ENCODE measurements around the gene SRPK2.
"Not testable (repeated sequence)": the region's sequence is repeated elsewhere in the genome, so short reads cannot be mapped to it uniquely, and the experiment has no call there.

SRPK2 gene

DNA sequence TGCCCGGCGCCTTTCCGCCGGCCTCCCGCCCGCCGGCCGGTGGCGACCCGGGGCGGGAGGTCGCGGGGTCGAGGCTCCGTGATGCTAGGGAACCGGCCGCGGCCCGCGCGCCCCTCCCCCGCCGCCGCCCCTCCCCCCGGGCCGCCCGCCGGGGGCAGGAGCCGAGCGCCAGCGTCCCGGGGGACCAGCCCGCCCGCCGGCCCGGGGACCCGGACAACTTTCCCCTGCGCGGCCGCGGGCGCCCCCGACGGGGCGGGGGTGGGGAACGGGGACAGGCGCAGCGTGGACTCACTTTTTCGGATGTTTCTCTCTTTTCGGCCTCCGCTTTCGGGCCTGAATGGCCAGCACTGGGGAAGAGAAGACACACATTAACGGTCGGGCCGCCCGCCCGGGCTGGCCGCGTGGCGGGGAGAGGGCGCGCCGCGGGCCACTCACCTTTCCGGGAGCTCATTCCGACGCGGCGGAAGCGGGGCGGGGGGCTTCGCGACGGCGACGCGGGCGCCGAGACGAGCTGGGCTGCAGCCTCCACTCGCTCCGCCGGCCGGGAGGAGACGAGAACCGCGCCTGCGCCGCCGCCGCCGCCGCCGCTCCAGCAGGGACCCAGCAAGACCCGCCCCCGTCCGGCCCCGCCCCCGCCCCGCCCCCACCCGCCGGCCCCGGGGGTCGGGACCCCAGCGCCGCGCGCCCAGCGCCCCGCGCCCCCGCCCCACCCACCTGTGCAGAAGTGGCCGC lies at the start of gene SRPK2:
Gene SRPK2 (minus strand): TSS at position 566 of the 732 bp plus-strand sequence.
- DNase-seq (ENCODE audit: low read depth): peak; percentile 72

DNA sequence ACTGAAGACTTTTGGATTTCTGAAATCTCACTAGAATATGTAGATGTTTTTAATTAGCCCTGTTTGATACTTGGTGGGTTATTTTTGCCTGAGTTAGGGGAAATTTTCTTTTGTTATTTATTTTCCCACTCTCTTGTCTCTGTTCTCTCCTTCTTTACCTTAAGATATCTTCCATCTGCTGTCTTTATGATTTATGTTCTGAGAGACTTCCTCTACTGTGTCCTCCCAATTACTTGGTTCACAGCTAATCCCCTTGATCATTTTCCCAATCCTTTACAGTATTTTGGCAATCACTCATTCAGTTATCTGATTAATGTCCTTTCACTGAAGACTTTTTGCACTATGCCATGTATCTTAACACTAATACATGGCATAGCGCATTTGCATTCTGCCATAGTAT lies 49.5 kb upstream of the SRPK2 start:
- DNase-seq (ENCODE audit: low read depth): no peak

DNA sequence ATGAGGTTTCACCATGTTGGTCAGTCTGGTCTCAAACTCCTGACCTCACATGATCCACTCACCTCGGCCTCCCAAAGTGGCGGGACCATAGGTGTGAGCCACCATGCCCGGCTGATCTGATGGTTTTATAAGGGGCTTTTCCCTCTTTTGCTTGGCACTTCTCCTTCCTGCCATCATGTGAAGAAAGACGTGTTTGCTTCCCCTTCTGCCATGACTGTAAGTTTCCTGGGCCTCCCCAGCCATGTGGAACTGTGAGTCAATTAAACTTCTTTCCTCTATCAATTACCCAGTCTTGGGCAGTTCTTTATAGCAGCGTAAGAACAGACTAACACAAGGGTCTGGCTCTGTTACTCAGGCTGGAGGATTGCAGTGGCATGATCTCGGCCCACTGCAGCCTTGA lies 48.6 kb upstream of the SRPK2 start:
- DNase-seq (ENCODE audit: low read depth): not testable (repeated sequence)

DNA sequence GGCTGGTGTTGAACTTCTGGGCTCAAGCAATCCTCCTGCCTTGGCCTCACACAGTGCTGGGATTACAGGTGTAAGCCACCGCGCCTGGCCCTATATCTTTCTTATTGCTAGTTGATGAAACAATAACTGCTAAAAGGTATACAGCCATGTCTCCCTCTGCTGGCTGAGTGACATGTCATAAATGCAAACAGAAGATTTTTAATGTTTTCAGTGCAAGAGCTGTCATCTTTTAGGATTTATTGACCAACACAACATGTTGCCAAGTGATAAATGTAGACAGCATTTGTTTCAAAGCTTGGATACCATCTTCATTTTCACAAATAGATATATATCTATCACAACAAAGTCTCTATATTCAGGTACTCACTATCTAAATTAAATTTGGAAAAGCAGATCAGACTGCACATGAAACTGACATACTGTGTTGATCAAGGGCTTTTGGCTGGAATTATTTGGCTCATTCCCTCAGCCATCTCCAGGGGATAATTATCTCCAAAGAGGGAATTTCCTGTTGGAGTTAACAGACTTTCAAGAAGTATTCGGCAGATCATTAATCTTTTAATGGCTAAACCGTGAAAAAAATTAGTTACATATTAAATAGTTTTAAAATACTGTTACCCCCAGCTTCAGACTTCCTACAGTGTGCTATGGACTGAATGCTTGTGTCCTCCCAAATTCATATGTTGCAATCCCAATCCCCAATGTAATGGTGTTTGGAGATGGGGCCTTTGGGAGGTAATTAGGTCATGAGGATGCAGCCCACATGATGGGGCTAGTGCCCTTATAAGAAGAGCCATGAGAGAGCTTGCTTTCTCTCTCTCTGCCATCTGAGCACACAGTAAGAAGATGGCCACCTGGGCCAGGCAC lies 41.3 kb upstream of the SRPK2 start:
- peak; percentile 59 for DNase-seq (ENCODE audit: low read depth)

DNA sequence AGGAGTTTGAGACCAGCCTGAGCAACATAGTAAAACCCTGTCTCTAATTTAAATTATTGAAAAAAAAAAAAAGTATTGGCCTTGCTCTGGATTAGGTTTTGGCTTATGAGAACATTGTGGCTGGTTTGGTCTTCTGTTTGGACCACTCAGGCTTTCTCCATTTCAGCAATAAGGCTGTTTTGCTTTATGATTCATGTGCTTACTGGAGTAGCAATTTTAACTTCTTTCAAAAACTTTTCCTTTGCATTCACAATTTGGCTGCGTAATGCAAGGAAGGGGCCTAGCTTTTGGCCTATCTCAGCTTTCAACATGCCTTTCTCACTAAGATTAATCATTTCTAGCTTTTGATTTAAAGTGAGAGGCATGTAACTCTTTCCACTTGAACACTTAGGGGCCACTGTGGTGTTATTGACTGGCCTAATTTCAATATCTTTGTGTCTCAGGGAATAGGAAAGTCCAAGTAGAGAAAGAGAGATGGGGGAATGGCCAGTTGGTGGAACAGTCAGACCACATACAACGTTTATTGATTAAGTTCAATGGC lies 38.0 kb upstream of the SRPK2 start:
- DNase-seq (ENCODE audit: low read depth): no peak

DNA sequence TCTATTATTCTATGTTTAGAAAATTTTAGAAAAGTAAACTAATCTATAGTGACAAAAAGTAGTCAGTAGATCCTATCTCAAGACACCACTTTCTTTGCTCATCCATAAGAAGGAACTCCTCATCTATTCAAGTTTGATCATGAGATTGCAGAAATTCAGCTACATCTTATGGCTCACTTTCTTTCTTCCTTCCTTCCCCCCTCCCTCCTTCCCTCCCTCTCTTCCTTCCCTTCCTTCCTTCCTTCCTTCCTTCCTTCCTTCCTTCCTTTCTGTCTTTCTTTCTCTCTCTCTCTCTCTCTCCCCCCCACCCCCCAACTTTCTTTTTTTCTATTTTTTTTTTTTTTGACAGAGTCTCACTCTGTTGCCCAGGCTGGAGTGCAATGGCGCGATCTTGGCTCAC lies 35.3 kb upstream of the SRPK2 start:
- DNase-seq (ENCODE audit: low read depth): no peak

DNA sequence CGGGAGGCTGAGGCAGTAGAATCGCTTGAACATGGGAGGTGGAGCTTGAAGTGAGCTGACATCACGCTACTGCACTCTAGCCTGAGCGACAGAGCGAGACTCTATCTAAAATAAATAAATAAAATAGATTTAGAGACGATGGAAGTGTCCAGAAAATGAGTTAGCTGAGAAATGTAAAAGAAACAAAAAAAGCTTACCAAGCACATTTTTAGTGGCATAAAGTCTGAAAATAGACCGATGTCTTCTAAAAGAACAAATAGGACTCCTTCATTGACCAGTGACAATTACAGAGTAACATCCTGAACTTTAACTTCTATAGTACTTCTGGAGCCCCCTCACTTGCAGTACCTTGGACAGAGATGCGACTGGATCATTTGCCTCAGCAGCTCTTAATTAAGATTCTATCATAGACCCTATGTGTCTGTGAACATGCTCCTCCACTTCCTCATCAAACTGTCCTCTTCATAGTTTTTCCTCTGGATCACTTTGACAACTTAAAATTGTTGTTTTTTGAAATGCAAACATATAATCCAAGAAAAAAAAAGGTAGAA lies 25.2 kb upstream of the SRPK2 start:
- DNase-seq (ENCODE audit: low read depth): no peak

DNA sequence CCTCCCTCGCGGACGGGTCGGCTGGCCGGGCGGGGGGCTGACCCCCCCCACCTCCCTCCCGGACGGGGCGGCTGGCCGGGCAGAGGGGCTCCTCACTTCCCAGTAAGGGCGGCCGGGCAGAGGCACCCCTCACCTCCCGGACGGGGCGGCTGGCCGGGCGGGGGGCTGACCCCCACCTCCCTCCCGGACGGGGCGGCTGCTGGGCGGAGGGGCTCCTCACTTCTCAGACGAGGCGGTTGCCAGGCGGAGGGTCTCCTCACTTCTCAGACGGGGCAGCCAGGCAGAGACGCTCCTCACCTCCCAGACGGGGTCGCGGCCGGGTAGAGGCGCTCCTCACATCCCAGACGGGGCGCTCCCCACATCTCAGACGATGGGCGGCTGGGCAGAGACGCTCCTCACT lies 22.1 kb upstream of the SRPK2 start:
- DNase-seq (ENCODE audit: low read depth): not testable (repeated sequence)

DNA sequence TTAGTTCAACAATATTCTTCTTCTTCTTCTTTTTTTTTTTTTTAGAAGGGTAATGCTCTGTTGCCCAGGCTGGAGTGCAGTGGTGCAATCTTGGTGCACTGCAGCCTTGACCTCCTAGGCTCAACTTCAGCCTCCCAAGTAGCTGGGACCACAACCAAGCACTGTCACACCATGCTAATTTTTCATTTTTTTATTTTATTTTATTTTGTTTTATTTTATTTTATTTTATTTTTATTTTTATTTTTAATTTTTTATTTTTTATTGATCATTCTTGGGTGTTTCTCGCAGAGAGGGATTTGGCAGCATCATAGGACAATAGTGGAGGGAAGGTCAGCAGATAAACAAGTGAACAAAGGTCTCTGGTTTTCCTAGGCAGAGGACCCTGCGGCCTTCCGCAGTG lies 21.1 kb upstream of the SRPK2 start:
- DNase-seq (ENCODE audit: low read depth): not testable (repeated sequence)

DNA sequence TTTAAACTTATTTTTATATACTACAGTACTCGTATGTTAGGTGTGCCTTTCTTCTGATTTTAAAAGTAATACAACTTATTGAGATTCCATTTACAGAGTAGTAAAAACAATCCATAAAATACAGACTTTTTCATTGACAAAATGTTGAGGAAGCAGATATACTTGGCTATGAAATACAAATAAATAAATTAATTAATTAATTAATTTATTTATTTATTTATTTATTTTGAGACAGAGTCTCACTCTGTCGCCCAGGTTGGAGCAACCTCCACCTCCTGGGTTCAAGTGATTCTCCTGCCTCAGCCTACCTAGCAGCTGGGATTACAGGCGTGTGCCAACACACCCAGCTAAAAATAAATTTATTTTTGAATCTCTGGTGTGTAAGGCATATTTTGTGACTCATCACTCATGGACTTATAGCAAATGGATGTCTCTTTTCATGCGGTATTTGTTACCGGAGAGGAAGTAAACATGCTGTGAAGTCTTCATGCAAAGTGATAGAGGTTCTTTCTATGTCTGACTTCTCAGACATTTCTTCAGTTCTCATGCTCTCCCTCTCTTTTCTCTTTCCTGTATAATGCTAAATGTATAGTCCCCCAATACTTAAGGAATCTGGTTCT lies 20.2 kb upstream of the SRPK2 start:
- DNase-seq (ENCODE audit: low read depth): no peak

DNA sequence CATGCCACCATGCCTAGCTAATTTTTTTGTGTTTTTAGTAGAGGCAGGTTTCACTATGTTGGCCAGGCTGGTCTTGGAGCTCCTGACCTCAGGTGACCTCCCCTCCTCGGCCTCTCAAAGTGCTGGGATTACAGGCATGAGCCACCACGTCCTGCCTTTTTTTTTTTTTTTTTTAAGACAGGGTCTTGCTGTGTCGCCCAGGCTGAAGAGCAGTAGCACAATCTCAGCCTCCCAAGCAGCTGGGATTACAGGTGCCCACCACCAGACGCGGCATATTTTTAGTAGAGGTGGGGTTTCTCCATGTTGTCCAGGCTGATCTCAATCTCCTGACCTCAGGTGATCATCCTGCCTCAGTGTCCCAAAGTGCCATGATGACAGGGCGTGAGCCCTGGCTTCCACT lies 14.4 kb upstream of the SRPK2 start:
- DNase-seq (ENCODE audit: low read depth): no peak

DNA sequence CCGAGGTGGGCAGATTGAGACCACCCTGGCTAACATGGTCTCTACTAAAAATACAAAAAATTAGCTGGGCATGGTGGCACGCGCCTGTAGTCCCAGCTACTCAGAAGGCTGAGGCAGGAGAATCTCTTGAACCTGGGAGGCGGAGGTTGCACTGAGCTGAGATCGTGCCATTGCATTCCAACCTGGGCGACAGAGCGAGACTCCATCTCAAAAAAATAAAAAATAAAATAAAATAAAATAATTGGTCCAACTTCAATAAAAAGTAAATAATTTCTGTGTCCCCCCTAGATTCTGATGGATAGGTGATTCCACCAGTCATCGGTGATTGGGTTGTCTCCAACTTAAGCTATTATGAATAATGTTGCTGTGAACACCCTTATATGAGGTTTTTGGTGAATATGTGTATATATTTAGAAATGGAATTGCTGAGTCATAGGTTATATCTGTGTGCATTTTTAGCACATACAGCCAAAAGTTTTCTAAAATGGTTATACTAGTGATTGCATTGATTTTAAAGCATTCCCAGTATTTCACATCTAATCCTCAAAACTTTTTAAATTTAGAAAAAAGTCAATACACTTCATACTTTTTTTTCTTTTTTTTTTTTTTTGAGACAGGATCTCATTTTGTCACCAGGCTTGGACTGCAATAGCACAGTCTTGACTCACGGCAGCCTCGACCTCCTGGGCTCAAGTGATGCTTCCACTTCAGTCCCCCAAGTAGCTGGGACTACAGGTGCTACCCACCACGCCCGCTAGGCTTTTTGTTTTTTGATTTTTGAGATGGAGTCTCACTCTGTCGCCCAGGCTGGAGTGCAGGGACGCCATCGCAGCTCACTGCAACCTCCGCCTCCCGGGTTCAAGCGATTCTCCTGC lies 13.7 kb upstream of the SRPK2 start:
- DNase-seq (ENCODE audit: low read depth): peak; percentile 64

DNA sequence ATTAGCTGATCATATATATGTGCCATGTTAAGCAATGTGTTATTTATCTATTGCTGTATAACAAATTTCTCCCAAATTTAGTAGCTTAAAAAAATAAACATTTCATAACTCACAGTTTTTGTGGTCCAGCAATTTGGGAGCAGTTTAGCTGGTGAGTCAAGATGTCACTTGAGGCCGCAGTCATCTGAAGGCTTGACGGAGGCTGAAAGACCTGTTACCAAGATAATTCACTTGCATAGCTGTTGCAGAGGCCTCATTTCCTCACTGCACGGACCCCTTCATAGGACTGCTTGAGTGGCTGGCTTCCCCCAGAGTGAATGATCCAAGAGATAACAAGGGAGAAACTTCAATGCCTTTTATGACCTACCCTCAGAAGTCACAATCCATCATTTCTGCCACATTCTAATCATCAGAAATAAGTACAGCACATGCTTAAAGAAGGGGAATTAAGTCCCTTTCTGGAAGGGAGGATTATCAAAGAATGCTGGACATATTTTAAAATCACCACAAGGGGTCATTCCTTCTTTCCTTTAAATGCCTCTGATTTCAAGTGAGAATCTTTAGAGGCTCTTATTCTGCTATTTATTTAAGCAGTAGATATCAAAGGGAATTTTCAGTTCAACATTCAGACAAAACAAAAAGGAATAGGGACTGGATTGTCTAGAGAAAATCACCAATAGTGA lies 10.5 kb upstream of the SRPK2 start:
- peak; percentile 65 for DNase-seq (ENCODE audit: low read depth)

DNA sequence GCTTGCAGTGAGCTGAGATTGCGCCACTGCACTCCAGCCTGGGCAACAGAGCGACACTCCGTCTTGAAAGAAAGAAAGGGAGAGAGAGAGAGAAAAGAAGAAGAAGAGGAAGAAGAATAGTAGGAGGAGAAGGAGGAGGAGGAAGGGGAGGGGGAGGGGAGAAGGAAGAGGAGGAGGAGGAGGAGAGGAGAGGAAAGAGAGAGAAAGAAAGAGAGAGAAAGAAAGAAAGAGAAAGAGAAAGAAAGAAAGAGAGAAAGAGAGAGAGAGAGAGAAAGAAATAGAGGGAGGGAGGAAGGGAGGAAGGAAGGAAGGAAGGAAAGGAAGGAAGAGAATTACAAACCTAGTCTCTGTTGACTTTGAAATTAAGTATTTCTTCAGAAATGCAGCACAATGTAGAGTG lies 7.8 kb upstream of the SRPK2 start:
- no peak for DNase-seq (ENCODE audit: low read depth)

DNA sequence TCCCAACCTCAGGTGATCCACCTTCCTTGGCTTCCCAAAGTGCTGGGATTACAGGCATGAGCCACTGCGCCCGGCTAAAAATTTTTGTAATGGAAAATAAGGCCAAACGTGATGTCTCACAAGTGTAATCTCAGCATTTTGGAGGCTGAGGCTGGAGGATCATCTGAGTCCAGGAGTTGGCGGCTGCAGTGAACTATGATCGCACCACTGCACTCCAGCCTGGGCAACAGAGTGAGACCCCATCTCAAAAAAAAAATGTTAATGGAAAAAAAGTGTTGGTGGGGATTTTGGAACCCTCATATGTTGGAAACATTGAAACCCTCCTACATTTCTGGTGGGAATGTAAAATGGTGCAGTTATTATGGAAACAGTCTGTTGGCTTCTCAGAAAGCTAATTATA lies 2.7 kb upstream of the SRPK2 start:
- DNase-seq (ENCODE audit: low read depth): no peak

DNA sequence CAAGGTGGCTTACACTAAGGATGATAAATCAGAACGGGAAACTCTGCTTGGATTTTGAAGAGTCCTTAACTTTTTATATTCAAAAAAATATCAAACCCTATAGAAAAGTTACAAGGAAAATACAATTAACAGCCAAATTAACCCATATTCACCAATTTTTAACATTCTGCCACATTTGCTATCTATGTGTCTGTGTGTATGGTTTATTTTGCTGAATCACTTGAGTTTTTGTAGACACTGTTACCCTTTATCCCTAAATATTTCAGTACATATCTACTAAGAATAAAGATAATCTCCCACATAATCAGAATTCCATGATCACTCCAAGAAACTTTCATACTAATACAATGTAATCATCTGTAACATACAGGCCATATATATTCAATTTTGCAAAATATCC lies 1.2 kb upstream of the SRPK2 start:
- DNase-seq (ENCODE audit: low read depth): no peak

DNA sequence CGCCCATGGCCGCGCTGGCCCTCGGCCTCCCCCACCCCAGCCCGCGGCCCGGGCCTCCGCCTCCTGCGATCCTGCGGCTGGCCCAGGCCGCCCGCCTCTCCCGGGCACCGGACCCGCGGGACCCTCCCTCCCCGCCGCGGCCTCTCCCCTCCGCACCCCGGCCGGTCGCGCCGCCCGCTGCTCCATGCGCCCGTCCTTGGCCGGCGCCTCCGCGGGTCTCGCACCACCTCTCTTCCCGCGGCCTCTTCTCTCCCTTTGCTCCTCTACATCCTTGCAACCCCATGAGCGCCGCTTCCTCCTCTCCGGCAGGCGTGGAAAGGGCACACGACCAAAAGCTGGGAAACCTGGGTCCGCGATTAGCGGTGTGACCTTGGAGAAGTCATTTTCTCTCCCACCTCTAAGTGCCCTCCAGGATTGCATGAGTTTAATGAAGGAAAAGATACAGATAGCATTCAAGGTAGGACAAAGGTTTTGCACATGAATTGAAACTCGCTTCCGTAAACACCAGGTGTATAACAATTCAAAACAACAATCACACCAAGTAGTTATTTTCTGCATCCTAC lies 448 bp upstream of the SRPK2 start:
- peak; percentile 53 for DNase-seq (ENCODE audit: low read depth)

DNA sequence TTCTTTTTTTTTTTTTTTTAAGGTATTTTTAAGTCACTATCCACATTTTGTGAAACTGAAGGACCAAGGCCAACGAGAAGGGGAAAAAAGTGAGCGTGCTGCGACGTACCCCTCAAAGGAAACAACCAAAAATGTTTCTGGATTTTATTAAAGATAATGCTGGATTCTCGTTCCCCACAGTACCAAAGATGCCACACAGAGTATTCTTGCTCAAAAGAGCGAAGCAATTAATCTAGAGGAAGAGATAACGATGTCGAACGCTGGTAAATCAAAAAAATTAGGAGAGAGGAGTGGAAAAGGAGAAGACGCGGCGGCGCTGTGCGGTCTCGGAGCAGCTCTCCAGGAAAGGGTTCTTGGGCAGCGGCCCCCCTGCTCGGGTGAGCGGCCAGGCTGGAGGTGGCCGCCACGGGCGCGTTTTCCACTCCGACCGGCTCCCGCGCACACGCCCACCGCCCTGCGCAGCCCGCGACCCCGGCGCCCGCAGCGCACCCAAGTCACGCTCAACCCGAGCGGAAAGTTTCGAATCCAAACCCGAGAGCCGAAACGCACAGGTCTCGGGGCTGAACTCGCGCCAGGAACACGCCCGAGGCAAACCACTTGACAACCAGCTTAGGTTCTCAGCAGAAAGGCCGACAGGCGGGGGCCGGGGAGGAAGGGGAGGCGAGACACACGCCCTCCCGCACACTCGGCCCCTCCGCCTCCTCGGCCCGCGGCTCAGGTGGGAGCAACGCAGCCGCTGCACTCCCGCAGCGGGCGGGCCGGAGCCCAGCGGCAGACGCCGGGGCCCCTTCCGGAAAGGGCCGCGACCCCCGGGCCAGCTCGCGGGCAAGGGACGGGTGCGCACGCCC lies 989 bp downstream of the SRPK2 start:
- peak; percentile 62 for DNase-seq (ENCODE audit: low read depth)

DNA sequence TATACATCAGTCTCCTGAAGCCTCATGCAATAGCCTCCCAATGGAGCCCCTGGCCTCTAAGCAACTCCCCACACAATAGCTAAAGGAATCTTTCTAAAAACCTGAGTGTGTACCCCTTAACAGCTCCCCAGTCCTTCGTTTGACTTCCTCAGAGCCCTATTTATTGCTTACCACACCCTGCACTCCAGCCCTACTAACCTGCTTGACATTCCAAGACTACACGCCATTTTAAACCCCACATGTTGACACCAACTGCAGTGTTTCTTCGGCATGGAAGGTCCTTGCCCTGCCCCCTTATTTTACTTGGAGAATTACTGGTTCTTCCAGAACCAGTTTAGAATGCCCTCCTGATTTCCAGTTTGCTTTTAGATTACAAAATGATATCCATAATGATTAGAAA lies 10.8 kb downstream of the SRPK2 start:
- DNase-seq (ENCODE audit: low read depth): no peak

Data from iris pigment epithelial cell (primary cell).